ENCODE data around the gene NKD2. TPM values are rescaled to one million over a fixed set of nuclear protein-coding genes. Genes with fewer than 3 reads are reported as not detected.

The NKD2 gene
- total and polyA plus RNA-seq, 2 donors: 5.1 to 12.4 TPM

GRCh38 chr5:1086871-1087270 lies 78.3 kb downstream of the NKD2 start:
- Histone ChIP-seq H3K4me3 (ENCODE audit: low read length in 2 of 2) (no peak overlapping the region), H3K27ac (ENCODE audit: low read depth in 1 of 2, low read length in 1 of 2) (no peak overlapping the region), H3K27me3 (ENCODE audit: control insufficient read depth in 2 of 2, insufficient read depth in 1 of 2, low read length in 1 of 2) (no peaks in the 10 kb centered on the region), H3K9me3 (ENCODE audit: control insufficient read depth in 2 of 2, insufficient read depth in 1 of 2, low read length in 1 of 2) (peaks cover 0 to 8% of the 10 kb centered on the region in 2 donors), H3K36me3 (ENCODE audit: control insufficient read depth in 2 of 2, insufficient read depth in 2 of 2, low read length in 1 of 2) (peaks cover 52 to 73% of the 10 kb centered on the region in 2 donors), H3K4me1 (ENCODE audit: control insufficient read depth in 2 of 2, insufficient read depth in 2 of 2, low read length in 2 of 2) (no peaks in the 10 kb centered on the region)
- 98% methylated on average over 31 of the region's 31 CpGs for WGBS
- DNase-seq (ENCODE audit: low read depth in 6 of 9, low spot score in 9 of 9): no peak

GRCh38 chr5:1087428-1087827 lies 78.8 kb downstream of the NKD2 start:
- H3K27ac ChIP-seq (ENCODE audit: low read depth in 1 of 2, low read length in 1 of 2): no peak overlapping the region
- no peak overlapping the region for H3K4me3 ChIP-seq (ENCODE audit: low read length in 2 of 2)
- H3K27me3 ChIP-seq (ENCODE audit: control insufficient read depth in 2 of 2, insufficient read depth in 1 of 2, low read length in 1 of 2): no peaks in the 10 kb centered on the region
- WGBS: 99% methylated on average over 25 of the region's 25 CpGs
- peaks cover 52 to 79% of the 10 kb centered on the region in 2 donors for H3K36me3 ChIP-seq (ENCODE audit: control insufficient read depth in 2 of 2, insufficient read depth in 2 of 2, low read length in 1 of 2)
- H3K9me3 ChIP-seq (ENCODE audit: control insufficient read depth in 2 of 2, insufficient read depth in 1 of 2, low read length in 1 of 2): peaks cover 0 to 8% of the 10 kb centered on the region in 2 donors
- no peaks in the 10 kb centered on the region for H3K4me1 ChIP-seq (ENCODE audit: control insufficient read depth in 2 of 2, insufficient read depth in 2 of 2, low read length in 2 of 2)
- no peak for DNase-seq (ENCODE audit: low read depth in 6 of 9, low spot score in 9 of 9)

- H3K36me3 ChIP-seq (ENCODE audit: control insufficient read depth in 2 of 2, insufficient read depth in 2 of 2, low read length in 1 of 2): peaks cover 52 to 81% of the 10 kb centered on the region in 2 donors
- DNase-seq (ENCODE audit: low read depth in 6 of 9, low spot score in 9 of 9): no peak
- no peaks in the 10 kb centered on the region for H3K4me1 ChIP-seq (ENCODE audit: control insufficient read depth in 2 of 2, insufficient read depth in 2 of 2, low read length in 2 of 2)
Observed at GRCh38 chr5:1088031-1088430, 79.4 kb downstream of the NKD2 start.

More at GRCh38 chr5:1088031-1088430, 79.4 kb downstream of the NKD2 start:
- no peak overlapping the region for H3K27ac ChIP-seq (ENCODE audit: low read depth in 1 of 2, low read length in 1 of 2)
- WGBS: 98% methylated on average over 26 of the region's 26 CpGs
- peaks cover 0 to 8% of the 10 kb centered on the region in 2 donors for H3K9me3 ChIP-seq (ENCODE audit: control insufficient read depth in 2 of 2, insufficient read depth in 1 of 2, low read length in 1 of 2)
- H3K4me3 ChIP-seq (ENCODE audit: low read length in 2 of 2): no peak overlapping the region
- no peaks in the 10 kb centered on the region for H3K27me3 ChIP-seq (ENCODE audit: control insufficient read depth in 2 of 2, insufficient read depth in 1 of 2, low read length in 1 of 2)

Other genes with a start within 250 kb of the NKD2 start
- 0.71 TPM for gene ZDHHC11B, start 224.1 kb upstream of the NKD2 start, total RNA-seq
- 2.2 TPM for gene ZDHHC11B, start 224.1 kb upstream of the NKD2 start, polyA plus RNA-seq
- 1.1 TPM for gene ZDHHC11, start 157.8 kb upstream of the NKD2 start, total RNA-seq
- 9.6 TPM for gene ZDHHC11, start 157.8 kb upstream of the NKD2 start, polyA plus RNA-seq
- gene BRD9, start 116.0 kb upstream of the NKD2 start, total RNA-seq: 39.3 TPM
- gene BRD9, start 116.0 kb upstream of the NKD2 start, polyA plus RNA-seq: 54.8 TPM
- gene TRIP13, start 115.9 kb upstream of the NKD2 start, total RNA-seq: 12.9 TPM
- 2.1 TPM for gene TRIP13, start 115.9 kb upstream of the NKD2 start, polyA plus RNA-seq
- 12.2 TPM for gene SLC12A7, start 103.3 kb downstream of the NKD2 start, total RNA-seq
- gene SLC12A7, start 103.3 kb downstream of the NKD2 start, polyA plus RNA-seq: 23.5 TPM
- 0.09 TPM for gene SLC6A19, start 192.8 kb downstream of the NKD2 start, total RNA-seq
- 0.16 TPM for gene SLC6A19, start 192.8 kb downstream of the NKD2 start, polyA plus RNA-seq
- gene SLC6A18, start 216.6 kb downstream of the NKD2 start, total RNA-seq: not detected
- 0.05 TPM for gene SLC6A18, start 216.6 kb downstream of the NKD2 start, polyA plus RNA-seq